CD1c-positive myeloid dendritic cell (primary cell): ENCODE results near the gene FSTL4.

Experiments
- DNase-seq: peaks from one replicate; pipeline ENCODE4 v3.0.0-alpha.2; 2016; ENCODE audit errors: extremely low spot score

FSTL4 gene

GRCh38 chr5:133387091-133387490, 225.2 kb downstream of the FSTL4 start:
- DNase-seq: no peak

- DNase-seq: no peak
Measured at GRCh38 chr5:133386662-133387061, 225.7 kb downstream of the FSTL4 start.

- no peak for DNase-seq
Measured at GRCh38 chr5:133385346-133385745, 227.0 kb downstream of the FSTL4 start.

GRCh38 chr5:133384903-133385302, 227.4 kb downstream of the FSTL4 start:
- no peak for DNase-seq

GRCh38 chr5:133384120-133384855, 228.1 kb downstream of the FSTL4 start:
- DNase-seq: no peak

- DNase-seq: no peak
Measured at GRCh38 chr5:133383580-133383939, 228.8 kb downstream of the FSTL4 start.

- no peak for DNase-seq
Measured at GRCh38 chr5:133382661-133383579, 229.4 kb downstream of the FSTL4 start.

- DNase-seq: no peak
Measured at GRCh38 chr5:133381571-133382365, 230.6 kb downstream of the FSTL4 start.

GRCh38 chr5:133381041-133381440, 231.3 kb downstream of the FSTL4 start:
- DNase-seq: no peak

- DNase-seq: no peak
Measured at GRCh38 chr5:133377736-133378135, 234.6 kb downstream of the FSTL4 start.

- DNase-seq: no peak
Measured at GRCh38 chr5:133376986-133377385, 235.4 kb downstream of the FSTL4 start.

- DNase-seq: no peak
Measured at GRCh38 chr5:133373121-133373870, 239.0 kb downstream of the FSTL4 start.

GRCh38 chr5:133372293-133372937, 239.9 kb downstream of the FSTL4 start:
- no peak for DNase-seq

GRCh38 chr5:133371371-133372155, 240.8 kb downstream of the FSTL4 start:
- DNase-seq: no peak

GRCh38 chr5:133370904-133371303, 241.4 kb downstream of the FSTL4 start:
- DNase-seq: no peak

- no peak for DNase-seq
Measured at GRCh38 chr5:133370036-133370831, 242.1 kb downstream of the FSTL4 start.

- no peak for DNase-seq
Measured at GRCh38 chr5:133368916-133369783, 243.2 kb downstream of the FSTL4 start.

GRCh38 chr5:133367984-133368383, 244.4 kb downstream of the FSTL4 start:
- DNase-seq: no peak
